GM18951 (cell line): ENCODE results near the gene TUBB4B.
A peak's percentile ranks its signal among the peaks of the same experiment; 100 is the strongest.

Source experiments
- POLR2A ChIP-seq: IDR thresholded peaks from 4 replicates; pipeline ENCODE4 v1.6.1; 2011; ENCODE audit warnings: mild to moderate bottlenecking; ENCODE audit not compliant: insufficient read length, insufficient read depth; ENCODE audit errors: extremely low read depth
- in situ Hi-C: fragments of 300-500 bp; cut with MboI; formaldehyde crosslinking; loops from one replicate; pipeline ENCODE4 v1.12.0; 2022; ENCODE audit warnings: low sequenced_read_pairs, mixed read lengths, inconsistent platforms; ENCODE audit not compliant: unreplicated experiment

The TUBB4B gene

DNA sequence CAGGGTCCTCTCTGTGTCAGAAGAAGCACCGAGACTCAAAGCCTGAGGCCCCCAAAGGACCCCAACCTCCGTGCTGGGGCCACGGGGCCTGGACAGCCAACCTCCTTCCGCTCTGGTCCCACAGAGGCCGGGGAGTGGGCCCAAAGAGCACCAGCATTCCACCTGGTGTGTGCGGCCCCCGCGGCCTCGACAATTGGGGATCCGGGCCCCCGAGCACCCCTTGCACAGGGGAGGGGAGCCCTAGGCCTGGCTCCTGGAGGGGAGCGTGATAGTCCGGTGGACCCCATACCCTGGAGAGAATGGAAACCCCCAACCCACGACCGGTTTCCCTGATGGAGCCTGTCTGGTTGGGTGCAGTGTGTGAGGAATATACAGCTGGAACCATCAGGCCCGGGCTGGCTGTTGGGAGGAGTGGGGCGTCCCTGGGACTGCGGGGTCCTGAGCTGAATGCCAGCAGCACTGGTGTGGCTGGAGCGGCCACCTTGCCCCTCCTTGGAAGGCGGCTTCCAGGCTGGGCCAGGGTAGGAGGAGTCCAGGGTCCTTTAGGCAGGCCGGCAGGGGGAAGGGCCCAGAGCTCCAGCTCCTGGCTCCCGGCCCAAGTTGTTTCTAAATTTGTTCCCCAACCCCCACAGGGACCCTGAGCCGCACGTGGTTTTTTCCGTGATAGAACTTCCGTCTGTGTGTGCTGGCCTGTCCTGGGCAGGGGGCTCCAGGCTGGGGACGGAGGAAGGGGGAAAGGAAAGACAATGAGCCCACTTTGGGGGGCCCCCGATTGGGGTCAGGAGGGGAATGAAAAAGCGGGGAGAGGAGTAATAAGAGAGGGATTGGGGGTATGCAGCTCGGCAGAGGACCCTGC, 35.6 kb downstream of the TUBB4B start:
- TF ChIP-seq POLR2A = no peak
- in situ Hi-C loops = no loop called here

- TF ChIP-seq POLR2A = peak; percentile 73
- in situ Hi-C loops = no loop called here
Observed at GRCh38 chr9:137277329-137278041, 36.4 kb downstream of the TUBB4B start, which contains the start of gene TOR4A. Gene TOR4A, plus strand, starts transcription at chr9:137277726. Its CDS starts 964 bp downstream, at chr9:137278690.

- in situ Hi-C loops = no loop called here
- TF ChIP-seq POLR2A = no peak
Observed at GRCh38 chr9:137278061-137278701, 37.1 kb downstream of the TUBB4B start.

DNA sequence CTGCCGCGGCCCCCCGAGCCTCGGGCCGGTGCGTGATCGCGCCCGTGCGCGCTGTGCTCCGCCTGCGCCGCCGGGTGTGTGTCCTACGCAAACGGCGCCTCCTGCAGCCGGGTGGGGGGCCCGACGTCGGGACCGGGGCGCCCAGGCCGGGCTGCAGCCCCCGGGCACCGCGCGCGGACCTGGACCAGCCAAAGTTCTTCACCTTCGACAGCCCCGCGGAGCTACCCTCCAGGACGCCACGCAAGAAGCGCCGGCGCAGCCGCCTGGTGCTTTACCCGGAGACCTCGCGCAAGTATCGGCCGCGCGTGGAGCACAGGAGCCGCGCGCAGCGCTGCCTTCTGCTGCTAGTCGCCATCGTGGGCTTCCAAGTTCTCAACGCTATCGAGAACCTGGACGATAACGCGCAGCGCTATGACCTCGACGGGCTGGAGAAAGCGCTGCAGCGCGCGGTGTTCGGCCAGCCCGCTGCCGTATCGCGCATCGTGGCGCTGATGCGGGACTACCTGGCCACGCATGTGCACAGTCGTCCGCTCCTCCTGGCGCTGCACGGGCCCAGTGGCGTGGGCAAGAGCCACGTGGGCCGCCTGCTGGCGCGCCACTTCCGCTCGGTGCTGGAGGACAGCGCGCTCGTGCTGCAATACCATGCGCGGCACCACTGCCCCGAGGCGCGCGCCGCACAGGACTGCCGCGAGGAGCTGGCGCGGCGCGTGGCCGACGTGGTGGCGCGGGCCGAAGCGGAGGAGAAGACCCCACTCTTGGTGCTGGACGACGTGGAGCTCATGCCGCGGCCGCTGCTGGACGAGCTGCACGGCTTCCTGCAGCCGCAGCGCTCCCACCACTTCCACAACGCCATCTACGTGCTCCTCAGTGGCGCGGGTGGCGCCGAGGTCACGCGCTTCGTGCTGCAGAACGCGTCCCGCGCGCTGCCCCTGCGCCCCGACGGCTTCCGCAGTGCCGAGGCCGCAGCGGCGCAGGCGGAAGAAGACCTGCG, 37.9 kb downstream of the TUBB4B start:
- in situ Hi-C loops = no loop called here
- TF ChIP-seq POLR2A = no peak

- in situ Hi-C loops = no loop called here
- no peak for TF ChIP-seq POLR2A
Observed at GRCh38 chr9:137279741-137280473, 38.8 kb downstream of the TUBB4B start.

- TF ChIP-seq POLR2A = no peak
- in situ Hi-C loops = no loop called here
Observed at GRCh38 chr9:137280474-137281344, 39.6 kb downstream of the TUBB4B start.

DNA sequence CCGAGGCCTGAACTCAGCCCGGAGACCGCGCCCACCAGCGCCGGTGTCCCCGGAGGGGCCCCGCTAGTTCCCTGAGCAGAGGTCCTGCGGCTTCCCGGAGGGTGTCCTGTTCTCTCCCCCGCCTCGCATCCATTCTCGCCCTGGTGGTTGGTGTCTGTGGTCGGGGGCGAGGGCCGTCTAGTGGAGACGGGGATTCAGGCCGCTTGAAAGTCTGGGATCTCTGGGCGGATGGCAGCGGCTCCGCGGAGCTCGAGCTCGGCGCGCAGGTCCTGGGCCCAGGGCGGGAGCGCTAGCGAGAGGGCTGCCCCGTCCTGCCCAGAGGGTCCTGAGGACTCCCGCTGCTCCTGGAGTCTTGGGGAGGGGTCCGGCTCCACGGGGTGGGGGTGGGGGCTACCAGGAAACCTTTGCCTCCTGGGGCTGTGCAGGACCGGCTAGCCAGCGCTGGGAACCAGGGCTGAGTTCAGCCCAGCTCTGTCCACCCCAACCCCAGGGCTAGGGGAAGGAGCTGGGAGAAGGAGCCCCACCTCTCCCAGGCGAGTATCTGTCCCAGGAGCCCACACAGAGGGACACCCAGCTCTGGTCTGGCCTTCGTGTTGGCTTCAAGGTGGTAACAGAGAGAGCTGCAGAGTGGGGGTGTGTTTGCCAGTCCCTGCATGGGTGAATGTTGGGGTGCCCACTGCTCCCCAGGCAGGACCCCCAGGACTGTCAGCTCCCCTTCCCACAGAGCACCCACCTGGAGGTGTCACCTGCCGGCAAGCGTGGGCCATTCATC, 40.4 kb downstream of the TUBB4B start:
- no peak for TF ChIP-seq POLR2A
- in situ Hi-C loops = no loop called here

DNA sequence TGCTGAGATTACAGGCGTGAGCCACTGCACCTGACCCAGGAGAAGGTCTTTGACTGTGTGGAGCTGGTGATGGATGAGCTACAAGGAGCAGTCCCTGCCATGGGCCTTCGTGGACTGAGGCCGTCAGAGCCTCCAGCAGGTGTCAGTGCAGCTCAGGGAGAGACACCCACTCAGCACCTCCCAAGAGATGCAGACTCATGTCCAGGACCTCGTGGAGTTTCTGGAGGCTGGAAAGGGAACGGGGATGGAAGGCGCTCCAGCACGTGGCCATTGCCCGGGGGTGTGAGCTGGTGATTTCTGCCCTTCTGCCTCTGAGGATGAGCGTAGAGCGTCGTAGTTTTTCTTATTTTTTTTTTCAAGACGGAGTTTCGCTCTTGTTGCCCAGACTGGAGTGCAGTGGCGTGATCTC, 45.9 kb downstream of the TUBB4B start:
- in situ Hi-C loops = no loop called here
- TF ChIP-seq POLR2A = no peak

DNA sequence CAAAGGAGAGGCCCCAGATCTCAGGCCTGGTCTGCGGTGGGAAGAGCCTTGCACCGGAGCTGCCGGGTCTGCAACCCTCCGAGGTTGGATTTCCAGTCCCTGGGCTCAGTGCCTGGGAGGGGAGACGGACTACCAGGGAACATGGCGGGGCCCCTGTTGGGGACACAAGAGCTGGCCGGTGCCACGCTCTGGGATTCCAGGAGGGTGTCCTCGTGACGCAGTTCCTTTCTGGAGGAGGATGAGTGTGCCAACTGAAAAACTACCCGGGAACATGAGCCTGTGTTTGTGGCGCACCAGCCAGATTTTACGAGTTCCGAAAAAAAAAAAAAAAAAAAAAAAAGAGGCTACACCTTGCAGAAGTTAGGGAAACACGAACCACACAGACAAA, 52.0 kb downstream of the TUBB4B start:
- TF ChIP-seq POLR2A = no peak
- in situ Hi-C loops = loop anchor here (10.0 kb wide), 2 partner anchors 112 to 232 kb away; no protein-coding TSS in a partner anchor
